Glutamatergic neuron (in vitro differentiated cells): ENCODE results near the gene ACBD6. TPM values are rescaled to one million over a fixed set of nuclear protein-coding genes. Genes with fewer than 3 reads are reported as not detected.

ENCODE experiments used
- DNase-seq: peaks from one replicate; pipeline ENCODE4 v3.0.0; 2022
- H3K27ac Mint-ChIP-seq: one replicate; pipeline ENCODE4 v1.8.0; 2020; ENCODE audit warnings: mild to moderate bottlenecking, mixed read lengths, inconsistent platforms; ENCODE audit not compliant: unreplicated experiment
- H3K27me3 Mint-ChIP-seq: one replicate; pipeline ENCODE4 v1.8.0; 2020; ENCODE audit warnings: mild to moderate bottlenecking, moderate library complexity, mixed read lengths, inconsistent platforms; ENCODE audit not compliant: unreplicated experiment
- H3K36me3 Mint-ChIP-seq: one replicate; pipeline ENCODE4 v1.8.0; 2020; ENCODE audit warnings: mild to moderate bottlenecking, mixed read lengths, inconsistent platforms; ENCODE audit not compliant: unreplicated experiment
- H3K4me1 Mint-ChIP-seq: one replicate; pipeline ENCODE4 v1.8.0; 2020; ENCODE audit warnings: mild to moderate bottlenecking, low read depth, mixed read lengths, inconsistent platforms; ENCODE audit not compliant: unreplicated experiment
- H3K4me3 Mint-ChIP-seq: one replicate; pipeline ENCODE4 v1.8.0; 2020; ENCODE audit warnings: mild to moderate bottlenecking, mixed read lengths, inconsistent platforms; ENCODE audit not compliant: unreplicated experiment
- H3K9me3 Mint-ChIP-seq: one replicate; pipeline ENCODE4 v1.8.0; 2020; ENCODE audit warnings: mild to moderate bottlenecking, moderate library complexity, mixed read lengths, inconsistent platforms; ENCODE audit not compliant: unreplicated experiment
- total RNA-seq: library from RNA; stranded (reverse); fragmentation: NEBNext Ultra II Directional; extraction: Animal tissue kit (Norgen Biotek cat#: 25700); gene quantifications from one replicate; pipeline ENCODE4 v1.2.1, GENCODE V29; 2021; ENCODE audit not compliant: unreplicated experiment
- TF ChIP-seq, protein P1 (sequence below): fragments of 200-600 bp; sonication (generic); IDR thresholded peaks from one replicate; pipeline ENCODE4 v1.5.0; 2021; ENCODE audit not compliant: partially characterized antibody, unreplicated experiment

Gene ACBD6
- total RNA-seq, 1 donor from 2014 or later: 52.9 TPM

DNA sequence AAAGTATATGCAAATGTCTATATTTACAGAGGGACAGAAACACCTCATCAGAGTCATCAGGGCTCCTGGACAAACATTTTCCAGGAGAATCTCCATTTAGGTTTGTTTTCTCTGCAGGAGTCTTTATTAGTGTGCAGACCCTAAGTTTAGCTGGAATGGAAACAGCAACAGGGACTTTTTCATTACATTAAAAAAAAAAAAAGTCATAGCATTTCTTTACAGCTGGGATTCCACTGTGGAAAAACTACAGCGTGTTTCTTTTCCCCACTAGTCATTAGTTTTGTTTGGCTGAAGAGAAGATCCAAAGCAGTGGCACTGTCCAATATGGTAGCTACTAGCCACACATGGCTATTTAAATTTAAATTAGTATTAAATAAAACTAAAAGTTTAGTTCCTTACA, 222.7 kb downstream of the ACBD6 start:
- peaks cover 10% of the 10 kb centered on the region for H3K4me1 Mint-ChIP-seq
- no peak overlapping the region for H3K27ac Mint-ChIP-seq
- peaks cover 4% of the 10 kb centered on the region for H3K36me3 Mint-ChIP-seq
- H3K4me3 Mint-ChIP-seq: no peak overlapping the region
- DNase-seq: no peak
- TF ChIP-seq, protein P1, sequence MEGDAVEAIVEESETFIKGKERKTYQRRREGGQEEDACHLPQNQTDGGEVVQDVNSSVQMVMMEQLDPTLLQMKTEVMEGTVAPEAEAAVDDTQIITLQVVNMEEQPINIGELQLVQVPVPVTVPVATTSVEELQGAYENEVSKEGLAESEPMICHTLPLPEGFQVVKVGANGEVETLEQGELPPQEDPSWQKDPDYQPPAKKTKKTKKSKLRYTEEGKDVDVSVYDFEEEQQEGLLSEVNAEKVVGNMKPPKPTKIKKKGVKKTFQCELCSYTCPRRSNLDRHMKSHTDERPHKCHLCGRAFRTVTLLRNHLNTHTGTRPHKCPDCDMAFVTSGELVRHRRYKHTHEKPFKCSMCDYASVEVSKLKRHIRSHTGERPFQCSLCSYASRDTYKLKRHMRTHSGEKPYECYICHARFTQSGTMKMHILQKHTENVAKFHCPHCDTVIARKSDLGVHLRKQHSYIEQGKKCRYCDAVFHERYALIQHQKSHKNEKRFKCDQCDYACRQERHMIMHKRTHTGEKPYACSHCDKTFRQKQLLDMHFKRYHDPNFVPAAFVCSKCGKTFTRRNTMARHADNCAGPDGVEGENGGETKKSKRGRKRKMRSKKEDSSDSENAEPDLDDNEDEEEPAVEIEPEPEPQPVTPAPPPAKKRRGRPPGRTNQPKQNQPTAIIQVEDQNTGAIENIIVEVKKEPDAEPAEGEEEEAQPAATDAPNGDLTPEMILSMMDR: no peak
- H3K27me3 Mint-ChIP-seq: no peaks in the 10 kb centered on the region
- no peaks in the 10 kb centered on the region for H3K9me3 Mint-ChIP-seq

DNA sequence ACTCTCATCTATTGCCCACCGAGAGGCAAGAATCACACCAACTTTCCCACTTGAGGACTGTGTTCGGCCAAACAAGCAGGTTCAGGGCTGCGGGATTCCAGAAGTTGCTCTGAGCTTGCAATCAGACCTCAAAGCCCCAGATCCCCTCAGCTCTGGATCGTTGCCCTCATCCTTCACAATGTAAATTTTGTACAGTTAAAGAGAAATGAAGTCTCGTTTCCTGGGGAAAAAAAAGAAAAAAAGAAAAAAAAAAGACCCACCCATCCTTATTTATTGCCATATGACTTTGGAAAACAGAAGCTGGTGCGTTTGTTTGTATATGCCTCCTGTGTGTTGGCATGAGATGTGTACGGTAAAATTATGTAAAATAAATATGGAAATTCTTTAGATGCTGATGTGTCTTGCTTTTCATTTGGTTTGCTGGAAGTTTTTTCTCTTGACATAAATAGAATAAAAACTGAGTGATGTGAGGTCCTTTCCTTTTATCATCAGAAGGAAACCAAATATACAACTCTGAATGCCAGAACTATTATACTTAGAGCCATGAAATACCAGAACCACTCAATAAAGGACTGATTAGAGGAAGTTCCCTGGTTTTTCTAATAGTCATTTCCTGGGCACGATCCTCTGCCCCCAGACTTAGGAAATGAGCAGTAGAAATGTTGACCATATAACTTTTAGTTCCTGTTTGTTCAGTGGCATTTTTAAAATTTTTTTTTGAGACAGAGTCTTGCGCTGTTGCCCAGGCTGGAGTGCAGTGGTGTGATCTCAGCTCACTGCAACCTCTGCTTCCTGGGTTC, 223.6 kb downstream of the ACBD6 start:
- TF ChIP-seq, protein P1: no peak
- Mint-ChIP-seq H3K4me1 (peaks cover 10% of the 10 kb centered on the region), H3K27me3 (no peaks in the 10 kb centered on the region), H3K9me3 (no peaks in the 10 kb centered on the region), H3K36me3 (peaks cover 4% of the 10 kb centered on the region), H3K4me3 (no peak overlapping the region), H3K27ac (no peak overlapping the region)
- no peak for DNase-seq

DNA sequence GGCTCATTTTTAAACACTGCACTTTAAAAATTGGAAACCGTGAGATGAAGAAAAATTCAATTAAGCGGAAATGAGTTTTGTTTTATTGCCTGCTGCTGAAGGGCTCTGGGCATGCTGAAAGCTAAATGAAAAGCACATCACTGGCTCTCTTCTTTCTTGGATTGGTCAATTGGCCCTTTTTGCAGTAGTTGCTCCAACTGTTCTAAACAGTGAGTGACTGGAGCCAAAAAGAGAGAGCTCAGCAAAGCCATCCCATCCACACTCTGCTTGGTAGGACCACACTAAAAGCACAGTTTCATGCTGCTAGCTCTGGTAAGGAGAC, 224.2 kb downstream of the ACBD6 start:
- Mint-ChIP-seq H3K9me3 (no peaks in the 10 kb centered on the region), H3K27ac (no peak overlapping the region), H3K4me3 (no peak overlapping the region), H3K4me1 (peaks cover 10% of the 10 kb centered on the region), H3K36me3 (peaks cover 4% of the 10 kb centered on the region), H3K27me3 (no peaks in the 10 kb centered on the region)
- DNase-seq: no peak
- TF ChIP-seq, protein P1: no peak

DNA sequence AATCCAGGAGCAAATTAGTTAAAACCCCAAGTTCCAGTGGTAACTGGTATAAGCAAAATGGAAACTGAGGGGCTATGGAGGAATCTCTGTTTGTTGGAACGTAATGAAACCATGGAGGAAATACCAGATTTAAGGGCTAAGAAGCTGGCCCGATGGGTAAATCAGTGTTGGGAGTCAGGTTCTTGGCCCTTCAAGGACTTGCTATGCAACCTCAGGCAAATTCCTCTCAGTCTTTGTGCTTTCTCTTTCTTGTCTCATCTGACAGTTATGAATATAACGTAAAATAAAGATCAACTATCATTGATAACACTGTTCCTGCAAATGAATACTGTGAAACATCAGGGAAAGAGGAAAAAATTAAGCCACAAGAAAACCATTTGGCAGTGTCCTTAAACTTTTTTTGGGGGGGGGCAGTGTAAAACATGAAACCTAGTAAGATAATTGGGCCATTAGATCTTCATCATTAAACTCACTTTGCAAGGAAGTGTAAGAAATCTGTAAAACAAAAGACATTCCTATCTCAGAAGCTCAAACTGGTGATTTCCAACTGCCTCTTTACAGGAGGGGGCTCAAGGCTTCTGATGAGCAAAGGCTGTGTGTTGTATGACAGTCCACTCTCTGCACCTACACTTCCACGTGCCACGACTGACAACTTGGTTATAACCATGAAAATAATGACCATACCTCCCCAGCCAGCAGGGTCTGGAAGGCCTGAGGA, 224.7 kb downstream of the ACBD6 start:
- DNase-seq: no peak
- TF ChIP-seq, protein P1: no peak
- H3K4me1 Mint-ChIP-seq: peaks cover 9% of the 10 kb centered on the region
- peaks cover 4% of the 10 kb centered on the region for H3K36me3 Mint-ChIP-seq
- no peaks in the 10 kb centered on the region for H3K27me3 Mint-ChIP-seq
- no peak overlapping the region for H3K27ac Mint-ChIP-seq
- H3K4me3 Mint-ChIP-seq: no peak overlapping the region
- H3K9me3 Mint-ChIP-seq: peaks cover 3% of the 10 kb centered on the region

DNA sequence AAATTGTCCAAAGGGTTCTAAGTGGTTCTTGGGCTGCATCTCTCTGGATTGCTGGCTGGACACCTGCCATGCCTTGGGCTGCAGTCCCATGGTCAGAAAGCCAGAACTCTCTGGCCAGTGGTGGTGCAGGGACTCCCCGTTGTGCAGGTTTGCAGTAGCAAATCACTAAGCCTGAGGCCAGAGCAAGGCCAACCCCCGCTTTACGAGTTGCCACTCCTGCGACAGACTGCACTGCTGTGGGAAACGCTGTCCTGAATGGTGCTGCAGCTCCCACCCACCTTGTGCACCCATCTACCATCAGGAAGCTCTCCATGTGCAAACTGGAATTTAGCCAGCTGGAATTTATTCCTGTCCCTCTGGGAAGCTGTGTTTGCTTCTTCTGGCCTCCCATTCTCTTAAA, 226.7 kb downstream of the ACBD6 start:
- H3K36me3 Mint-ChIP-seq: peaks cover 4% of the 10 kb centered on the region
- H3K27me3 Mint-ChIP-seq: no peaks in the 10 kb centered on the region
- no peak overlapping the region for H3K4me3 Mint-ChIP-seq
- TF ChIP-seq, protein P1: no peak
- H3K4me1 Mint-ChIP-seq: peaks cover 5% of the 10 kb centered on the region
- H3K9me3 Mint-ChIP-seq: peaks cover 3% of the 10 kb centered on the region
- no peak for DNase-seq
- no peak overlapping the region for H3K27ac Mint-ChIP-seq
